Mucosa of gallbladder (tissue), 1 donor: ENCODE data around the gene CRADD. TPM values are rescaled to one million over a fixed set of nuclear protein-coding genes. Genes with fewer than 3 reads are reported as not detected.

Experiments used
- DNase-seq: peaks from one replicate; pipeline ENCODE4 v3.0.0-alpha.2; 2020; ENCODE audit warnings: low spot score
- total RNA-seq: library from RNA; stranded (reverse); gene quantifications from one replicate; pipeline ENCODE4 v1.2.1, GENCODE V29; 2021
- donor health status: DM: no; HTN: no; CAD: no.

The CRADD gene
- total RNA-seq, 1 donor from 2014 or later, result 22.7 TPM

GRCh38 chr12:93805736-93806141 is 128.6 kb downstream of the CRADD start:
- DNase-seq, result no peak

- no peak for DNase-seq
Observed at GRCh38 chr12:93807354-93807753, 130.2 kb downstream of the CRADD start.

GRCh38 chr12:93808169-93808899 is 131.2 kb downstream of the CRADD start:
- DNase-seq, result no peak

GRCh38 chr12:93812626-93813025 is 135.5 kb downstream of the CRADD start:
- DNase-seq, result no peak

GRCh38 chr12:93813186-93813585 is 136.0 kb downstream of the CRADD start:
- no peak for DNase-seq

- peak; percentile 75 for DNase-seq
Observed at GRCh38 chr12:93813972-93814821, 137.0 kb downstream of the CRADD start.

- DNase-seq, result no peak
Observed at GRCh38 chr12:93818488-93819049, 141.4 kb downstream of the CRADD start.

GRCh38 chr12:93819050-93819491 is 141.9 kb downstream of the CRADD start:
- peak; percentile 70 for DNase-seq

GRCh38 chr12:93823616-93824391 is 146.6 kb downstream of the CRADD start:
- no peak for DNase-seq

- DNase-seq, result no peak
Observed at GRCh38 chr12:93824514-93825500, 147.6 kb downstream of the CRADD start.

- no peak for DNase-seq
Observed at GRCh38 chr12:93825501-93825888, 148.3 kb downstream of the CRADD start.

GRCh38 chr12:93825931-93826555 is 148.9 kb downstream of the CRADD start:
- DNase-seq, result no peak

- DNase-seq, result no peak
Observed at GRCh38 chr12:93827179-93827578, 150.0 kb downstream of the CRADD start.

- no peak for DNase-seq
Observed at GRCh38 chr12:93827669-93828068, 150.5 kb downstream of the CRADD start.

- DNase-seq, result no peak
Observed at GRCh38 chr12:93829016-93829415, 151.8 kb downstream of the CRADD start.

GRCh38 chr12:93831374-93831773 is 154.2 kb downstream of the CRADD start:
- no peak for DNase-seq

GRCh38 chr12:93832131-93832530 is 155.0 kb downstream of the CRADD start:
- no peak for DNase-seq

- DNase-seq, result no peak
Observed at GRCh38 chr12:93833946-93834345, 156.8 kb downstream of the CRADD start.

GRCh38 chr12:93836620-93837260 is 159.6 kb downstream of the CRADD start:
- no peak for DNase-seq

GRCh38 chr12:93838193-93838592 is 161.0 kb downstream of the CRADD start:
- DNase-seq, result no peak
